SK-N-SH treated with all-trans-retinoic acid at 6 μM for 48 hours (cell line): Measurements from ENCODE around the gene CILP.
"Not testable (repeated sequence)": the region's sequence is repeated elsewhere in the genome, so short reads cannot be mapped to it uniquely, and the experiment has no call there.

ENCODE experiments used
- ATAC-seq: fragments of 200-7000 bp; cut with Tn5 transposase; 3 replicates; pipeline ENCODE4 v1.9.1; 2020; ENCODE audit warnings: mild to moderate bottlenecking, moderate library complexity
- ARNTL ChIP-seq: fragments of 450-650 bp; formaldehyde crosslinking; IDR thresholded peaks from 2 replicates; pipeline ENCODE4 v1.5.0; 2020; ENCODE audit warnings: low read depth, mild to moderate bottlenecking, moderate library complexity, borderline replicate concordance
- BACH2 ChIP-seq: fragments of 250-450 bp; sonication (Bioruptor Pico); IDR thresholded peaks from 2 replicates; pipeline ENCODE4 v1.9.0; 2021; ENCODE audit warnings: mild to moderate bottlenecking, borderline replicate concordance
- ESRRG ChIP-seq: fragments of 250-450 bp; sonication (Bioruptor Pico); IDR thresholded peaks from 2 replicates; pipeline ENCODE4 v1.6.1; 2021; ENCODE audit warnings: mild to moderate bottlenecking
- GLIS3 ChIP-seq: fragments of 250-450 bp; sonication (Bioruptor Pico); IDR thresholded peaks from 2 replicates; pipeline ENCODE4 v1.5.0; 2020; ENCODE audit warnings: mild to moderate bottlenecking, moderate library complexity
- ISL1 ChIP-seq: fragments of 250-450 bp; sonication (Bioruptor Pico); IDR thresholded peaks from 2 replicates; pipeline ENCODE4 v2.1.2; 2022; ENCODE audit warnings: mild to moderate bottlenecking, moderate library complexity
- OSR1 ChIP-seq: fragments of 250-450 bp; sonication (Bioruptor Pico); IDR thresholded peaks from 2 replicates; pipeline ENCODE4 v1.8.0; 2022; ENCODE audit warnings: moderate library complexity, mild to moderate bottlenecking, inconsistent platforms
- PPARA ChIP-seq: fragments of 250-450 bp; sonication (Bioruptor Pico); IDR thresholded peaks from 2 replicates; pipeline ENCODE4 v1.5.0; 2020; ENCODE audit warnings: mild to moderate bottlenecking, borderline replicate concordance
- SNAI2 ChIP-seq: fragments of 250-450 bp; sonication (Bioruptor Pico); IDR thresholded peaks from 2 replicates; pipeline ENCODE4 v1.5.0; 2020; ENCODE audit warnings: mild to moderate bottlenecking, moderate library complexity
- TCF4 ChIP-seq: fragments of 250-450 bp; sonication (Bioruptor Pico); IDR thresholded peaks from 2 replicates; pipeline ENCODE4 v1.8.0; 2021; ENCODE audit warnings: mild to moderate bottlenecking, moderate library complexity, borderline replicate concordance
- ZC3H10 ChIP-seq: fragments of 250-450 bp; sonication (Bioruptor Pico); IDR thresholded peaks from 2 replicates; pipeline ENCODE4 v1.5.1; 2021; ENCODE audit warnings: mild to moderate bottlenecking, moderate library complexity
- ZFP3 ChIP-seq: fragments of 250-450 bp; sonication (Bioruptor Pico); IDR thresholded peaks from 2 replicates; pipeline ENCODE4 v1.5.0; 2020; ENCODE audit warnings: mild to moderate bottlenecking, moderate library complexity
- ZFP30 ChIP-seq: fragments of 450-650 bp; formaldehyde crosslinking; IDR thresholded peaks from 2 replicates; pipeline ENCODE4 v1.5.0; 2022; ENCODE audit warnings: mild to moderate bottlenecking, moderate library complexity
- ZNF565 ChIP-seq: fragments of 450-650 bp; formaldehyde crosslinking; conservative IDR thresholded peaks from 2 replicates; pipeline ENCODE4 v1.5.0; 2020; ENCODE audit warnings: low read depth, mild to moderate bottlenecking, moderate library complexity
- ZNF70 ChIP-seq: fragments of 450-650 bp; formaldehyde crosslinking; IDR thresholded peaks from 2 replicates; pipeline ENCODE4 v1.5.0; 2020; ENCODE audit warnings: mild to moderate bottlenecking, moderate library complexity
- ZNF8 ChIP-seq: fragments of 450-650 bp; formaldehyde crosslinking; IDR thresholded peaks from 2 replicates; pipeline ENCODE4 v1.5.0; 2020; ENCODE audit warnings: mild to moderate bottlenecking, moderate library complexity
- TF ChIP-seq, protein P1 (sequence below): fragments of 250-450 bp; sonication (Bioruptor Pico); IDR thresholded peaks from 2 replicates; pipeline ENCODE4 v1.5.1; 2021; ENCODE audit warnings: mild to moderate bottlenecking, moderate library complexity
- TF ChIP-seq, protein P2 (sequence below): fragments of 250-450 bp; sonication (Bioruptor Pico); IDR thresholded peaks from 2 replicates; pipeline ENCODE4 v1.5.0; 2020; ENCODE audit warnings: mild to moderate bottlenecking, moderate library complexity
- TF ChIP-seq, protein P3 (sequence below): fragments of 250-450 bp; sonication (Bioruptor Pico); IDR thresholded peaks from 2 replicates; pipeline ENCODE4 v1.8.0; 2021; ENCODE audit warnings: low read depth, mild to moderate bottlenecking, moderate library complexity, borderline replicate concordance
- TF ChIP-seq, protein P4 (sequence below): fragments of 250-450 bp; sonication (Bioruptor Pico); IDR thresholded peaks from 2 replicates; pipeline ENCODE4 v1.5.1; 2020; ENCODE audit warnings: low read depth, mild to moderate bottlenecking, moderate library complexity
- TF ChIP-seq, protein P5 (sequence below): fragments of 250-450 bp; sonication (Bioruptor Pico); IDR thresholded peaks from 2 replicates; pipeline ENCODE4 v1.8.0; 2020; ENCODE audit warnings: mild to moderate bottlenecking, moderate library complexity, borderline replicate concordance

The CILP gene

DNA sequence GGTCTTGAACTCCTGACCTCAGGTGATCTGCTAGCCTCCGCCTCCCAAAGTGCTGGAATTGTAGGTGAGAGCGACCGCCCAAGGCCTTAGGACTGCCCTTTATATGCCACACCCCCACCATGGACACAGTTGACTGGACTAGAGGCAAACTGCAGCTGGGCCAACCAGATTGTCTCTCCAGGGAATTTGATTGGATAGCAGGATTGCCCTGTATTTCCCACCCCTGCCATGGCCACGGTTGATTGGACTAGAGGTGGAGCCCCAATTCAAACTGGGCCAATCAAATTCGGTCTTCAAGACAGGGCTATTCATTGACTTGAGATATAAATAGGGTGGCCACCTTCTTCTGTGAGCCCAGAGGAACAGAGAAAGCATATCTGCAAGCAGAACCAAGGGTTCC lies 19.3 kb downstream of the CILP start (continued):
- TF ChIP-seq, protein P1, sequence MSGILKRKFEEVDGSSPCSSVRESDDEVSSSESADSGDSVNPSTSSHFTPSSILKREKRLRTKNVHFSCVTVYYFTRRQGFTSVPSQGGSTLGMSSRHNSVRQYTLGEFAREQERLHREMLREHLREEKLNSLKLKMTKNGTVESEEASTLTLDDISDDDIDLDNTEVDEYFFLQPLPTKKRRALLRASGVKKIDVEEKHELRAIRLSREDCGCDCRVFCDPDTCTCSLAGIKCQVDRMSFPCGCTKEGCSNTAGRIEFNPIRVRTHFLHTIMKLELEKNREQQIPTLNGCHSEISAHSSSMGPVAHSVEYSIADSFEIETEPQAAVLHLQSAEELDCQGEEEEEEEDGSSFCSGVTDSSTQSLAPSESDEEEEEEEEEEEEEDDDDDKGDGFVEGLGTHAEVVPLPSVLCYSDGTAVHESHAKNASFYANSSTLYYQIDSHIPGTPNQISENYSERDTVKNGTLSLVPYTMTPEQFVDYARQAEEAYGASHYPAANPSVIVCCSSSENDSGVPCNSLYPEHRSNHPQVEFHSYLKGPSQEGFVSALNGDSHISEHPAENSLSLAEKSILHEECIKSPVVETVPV (CRISPR knock-in tag), result no peak
- TF ChIP-seq, protein P2, sequence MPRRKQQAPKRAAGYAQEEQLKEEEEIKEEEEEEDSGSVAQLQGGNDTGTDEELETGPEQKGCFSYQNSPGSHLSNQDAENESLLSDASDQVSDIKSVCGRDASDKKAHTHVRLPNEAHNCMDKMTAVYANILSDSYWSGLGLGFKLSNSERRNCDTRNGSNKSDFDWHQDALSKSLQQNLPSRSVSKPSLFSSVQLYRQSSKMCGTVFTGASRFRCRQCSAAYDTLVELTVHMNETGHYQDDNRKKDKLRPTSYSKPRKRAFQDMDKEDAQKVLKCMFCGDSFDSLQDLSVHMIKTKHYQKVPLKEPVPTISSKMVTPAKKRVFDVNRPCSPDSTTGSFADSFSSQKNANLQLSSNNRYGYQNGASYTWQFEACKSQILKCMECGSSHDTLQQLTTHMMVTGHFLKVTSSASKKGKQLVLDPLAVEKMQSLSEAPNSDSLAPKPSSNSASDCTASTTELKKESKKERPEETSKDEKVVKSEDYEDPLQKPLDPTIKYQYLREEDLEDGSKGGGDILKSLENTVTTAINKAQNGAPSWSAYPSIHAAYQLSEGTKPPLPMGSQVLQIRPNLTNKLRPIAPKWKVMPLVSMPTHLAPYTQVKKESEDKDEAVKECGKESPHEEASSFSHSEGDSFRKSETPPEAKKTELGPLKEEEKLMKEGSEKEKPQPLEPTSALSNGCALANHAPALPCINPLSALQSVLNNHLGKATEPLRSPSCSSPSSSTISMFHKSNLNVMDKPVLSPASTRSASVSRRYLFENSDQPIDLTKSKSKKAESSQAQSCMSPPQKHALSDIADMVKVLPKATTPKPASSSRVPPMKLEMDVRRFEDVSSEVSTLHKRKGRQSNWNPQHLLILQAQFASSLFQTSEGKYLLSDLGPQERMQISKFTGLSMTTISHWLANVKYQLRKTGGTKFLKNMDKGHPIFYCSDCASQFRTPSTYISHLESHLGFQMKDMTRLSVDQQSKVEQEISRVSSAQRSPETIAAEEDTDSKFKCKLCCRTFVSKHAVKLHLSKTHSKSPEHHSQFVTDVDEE (CRISPR knock-in tag), result no peak

DNA sequence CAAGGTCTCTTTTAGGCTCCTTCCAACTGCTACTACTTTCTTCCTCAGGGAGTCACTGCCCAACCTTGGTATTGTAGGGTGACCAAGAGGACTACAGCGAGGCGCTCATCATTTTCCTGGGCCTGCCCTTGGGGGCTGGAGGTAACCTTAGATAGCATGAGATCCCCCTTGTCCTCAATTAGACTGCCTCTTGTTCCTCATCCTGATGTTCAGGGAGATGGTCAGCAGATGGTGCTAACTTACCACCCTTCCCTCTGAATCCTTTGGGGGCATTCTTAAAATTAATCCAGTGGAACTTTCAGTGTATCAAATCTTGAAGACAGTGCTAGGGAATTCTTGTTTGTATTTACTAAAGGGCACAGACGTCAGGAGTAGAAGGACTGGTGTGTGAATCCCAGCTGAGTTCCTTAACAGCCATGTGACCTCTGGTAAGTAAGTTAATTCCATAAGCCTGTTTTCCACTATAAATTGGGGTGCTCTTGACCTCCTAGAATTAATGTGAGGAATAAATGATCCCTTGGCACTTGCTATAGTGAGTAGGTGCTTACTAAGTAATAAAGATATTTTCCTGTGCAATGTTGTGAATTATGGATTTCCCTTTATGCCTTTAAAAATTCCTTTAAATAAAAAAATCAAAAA lies 22.1 kb downstream of the CILP start:
- TF ChIP-seq TCF4 (no peak), ARNTL (no peak), OSR1 (CRISPR knock-in tag) (no peak), ZNF70 (no peak), PPARA (no peak), GLIS3 (CRISPR knock-in tag) (no peak), ZFP3 (CRISPR knock-in tag) (no peak), ZFP30 (CRISPR knock-in tag) (no peak), ISL1 (CRISPR knock-in tag) (no peak), BACH2 (no peak), SNAI2 (CRISPR knock-in tag) (no peak)
- TF ChIP-seq, protein P2 (CRISPR knock-in tag), result no peak
- TF ChIP-seq, protein P3, sequence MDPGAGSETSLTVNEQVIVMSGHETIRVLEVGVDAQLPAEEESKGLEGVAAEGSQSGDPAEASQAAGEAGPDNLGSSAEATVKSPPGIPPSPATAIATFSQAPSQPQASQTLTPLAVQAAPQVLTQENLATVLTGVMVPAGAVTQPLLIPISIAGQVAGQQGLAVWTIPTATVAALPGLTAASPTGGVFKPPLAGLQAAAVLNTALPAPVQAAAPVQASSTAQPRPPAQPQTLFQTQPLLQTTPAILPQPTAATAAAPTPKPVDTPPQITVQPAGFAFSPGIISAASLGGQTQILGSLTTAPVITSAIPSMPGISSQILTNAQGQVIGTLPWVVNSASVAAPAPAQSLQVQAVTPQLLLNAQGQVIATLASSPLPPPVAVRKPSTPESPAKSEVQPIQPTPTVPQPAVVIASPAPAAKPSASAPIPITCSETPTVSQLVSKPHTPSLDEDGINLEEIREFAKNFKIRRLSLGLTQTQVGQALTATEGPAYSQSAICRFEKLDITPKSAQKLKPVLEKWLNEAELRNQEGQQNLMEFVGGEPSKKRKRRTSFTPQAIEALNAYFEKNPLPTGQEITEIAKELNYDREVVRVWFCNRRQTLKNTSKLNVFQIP, result no peak
- TF ChIP-seq, protein P4, sequence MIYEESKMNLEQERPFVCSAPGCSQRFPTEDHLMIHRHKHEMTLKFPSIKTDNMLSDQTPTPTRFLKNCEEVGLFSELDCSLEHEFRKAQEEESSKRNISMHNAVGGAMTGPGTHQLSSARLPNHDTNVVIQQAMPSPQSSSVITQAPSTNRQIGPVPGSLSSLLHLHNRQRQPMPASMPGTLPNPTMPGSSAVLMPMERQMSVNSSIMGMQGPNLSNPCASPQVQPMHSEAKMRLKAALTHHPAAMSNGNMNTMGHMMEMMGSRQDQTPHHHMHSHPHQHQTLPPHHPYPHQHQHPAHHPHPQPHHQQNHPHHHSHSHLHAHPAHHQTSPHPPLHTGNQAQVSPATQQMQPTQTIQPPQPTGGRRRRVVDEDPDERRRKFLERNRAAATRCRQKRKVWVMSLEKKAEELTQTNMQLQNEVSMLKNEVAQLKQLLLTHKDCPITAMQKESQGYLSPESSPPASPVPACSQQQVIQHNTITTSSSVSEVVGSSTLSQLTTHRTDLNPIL, result no peak

DNA sequence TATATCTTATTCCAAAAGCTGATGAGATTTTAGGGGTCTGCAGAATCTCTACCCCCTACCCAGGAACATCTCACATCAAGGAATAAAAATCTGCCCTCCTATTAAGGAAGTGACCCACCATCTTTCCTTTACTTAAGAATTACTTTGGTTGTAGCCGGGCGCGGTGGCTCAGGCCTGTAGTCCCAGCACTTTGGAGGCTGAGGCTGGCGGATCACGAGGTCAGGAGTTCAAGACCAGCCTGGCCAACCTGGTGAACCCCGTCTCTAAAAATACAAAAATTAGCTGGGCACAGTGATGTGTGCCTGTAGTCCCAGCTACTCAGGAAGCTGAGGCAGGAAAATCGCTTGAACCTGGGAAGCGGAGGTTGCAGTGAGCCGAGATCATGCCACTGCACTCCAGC lies 22.8 kb downstream of the CILP start:
- ATAC-seq, result not testable (repeated sequence)

More for the DNA sequence above, 22.1 kb downstream of the CILP start:
- peak; percentile 20; the same call in 2 of the 3 replicates for ATAC-seq

DNA sequence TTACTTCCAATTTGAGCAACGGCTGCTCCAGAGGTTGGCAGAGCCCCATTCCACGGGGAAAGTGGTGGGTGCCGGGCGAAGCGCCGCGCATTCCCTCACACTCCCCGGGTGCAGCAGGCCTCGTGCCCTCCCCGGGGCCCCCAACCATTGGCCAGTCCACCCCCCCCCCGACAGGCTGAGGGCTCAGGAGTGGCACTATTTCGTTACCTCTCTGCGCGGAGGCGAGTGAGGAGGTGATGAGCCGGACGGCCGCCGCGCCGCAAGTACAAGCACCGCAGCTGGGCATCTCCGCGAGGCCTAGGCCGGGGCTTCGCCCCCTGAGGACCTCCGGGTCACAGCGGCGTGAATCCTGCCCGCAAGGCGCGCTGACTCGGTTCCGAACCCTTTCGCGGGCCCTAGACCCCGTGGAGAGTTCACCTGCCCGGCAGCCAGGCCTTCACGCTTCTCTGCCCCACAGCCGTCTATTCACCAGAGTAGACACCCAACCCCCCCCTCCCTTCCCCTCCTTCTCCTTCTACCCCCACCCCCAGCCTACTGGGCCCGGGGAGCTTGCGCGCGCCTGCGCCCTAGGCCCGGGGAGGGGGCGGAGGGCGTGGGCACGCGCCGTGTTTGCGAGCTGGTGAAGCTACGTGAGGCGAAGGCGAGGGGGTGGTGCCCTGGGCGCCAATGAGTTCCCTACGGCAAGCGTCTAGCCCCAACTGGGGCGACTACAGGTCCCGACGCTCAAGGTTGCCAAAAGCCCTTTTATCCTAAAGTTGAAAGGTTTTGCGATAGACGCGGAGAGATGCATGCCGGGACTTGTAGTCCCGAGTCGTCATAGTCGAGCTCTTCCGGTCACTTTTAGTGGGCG lies 26.2 kb downstream of the CILP start, which contains the start of gene CLPX:
Gene CLPX (minus strand): TSS at position 475 of the 850 bp plus-strand sequence. CDS start 189 bp downstream, at position 286.
- ATAC-seq, result peak; percentile 85
- no peak for TF ChIP-seq ZNF70
- TF ChIP-seq ZNF8, result no peak
- TF ChIP-seq OSR1 (CRISPR knock-in tag), result no peak
- 0 out of 2 replicates have a peak, but pooled peaks have one; percentile 53 for TF ChIP-seq GLIS3 (CRISPR knock-in tag)
- no peak for TF ChIP-seq ESRRG (CRISPR knock-in tag)
- TF ChIP-seq, protein P5, sequence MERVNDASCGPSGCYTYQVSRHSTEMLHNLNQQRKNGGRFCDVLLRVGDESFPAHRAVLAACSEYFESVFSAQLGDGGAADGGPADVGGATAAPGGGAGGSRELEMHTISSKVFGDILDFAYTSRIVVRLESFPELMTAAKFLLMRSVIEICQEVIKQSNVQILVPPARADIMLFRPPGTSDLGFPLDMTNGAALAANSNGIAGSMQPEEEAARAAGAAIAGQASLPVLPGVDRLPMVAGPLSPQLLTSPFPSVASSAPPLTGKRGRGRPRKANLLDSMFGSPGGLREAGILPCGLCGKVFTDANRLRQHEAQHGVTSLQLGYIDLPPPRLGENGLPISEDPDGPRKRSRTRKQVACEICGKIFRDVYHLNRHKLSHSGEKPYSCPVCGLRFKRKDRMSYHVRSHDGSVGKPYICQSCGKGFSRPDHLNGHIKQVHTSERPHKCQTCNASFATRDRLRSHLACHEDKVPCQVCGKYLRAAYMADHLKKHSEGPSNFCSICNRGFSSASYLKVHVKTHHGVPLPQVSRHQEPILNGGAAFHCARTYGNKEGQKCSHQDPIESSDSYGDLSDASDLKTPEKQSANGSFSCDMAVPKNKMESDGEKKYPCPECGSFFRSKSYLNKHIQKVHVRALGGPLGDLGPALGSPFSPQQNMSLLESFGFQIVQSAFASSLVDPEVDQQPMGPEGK (CRISPR knock-in tag), result no peak
- no peak for TF ChIP-seq ZC3H10
- TF ChIP-seq ZNF565 (CRISPR knock-in tag), result 0 out of 2 replicates have a peak, but pooled peaks have one; percentile 15
- TF ChIP-seq, protein P4, result no peak
